Measurements from ENCODE around the gene RPS15.
"Not testable (repeated sequence)": the region's sequence is repeated elsewhere in the genome, so short reads cannot be mapped to it uniquely, and the experiment has no call there.

Gene RPS15

DNA sequence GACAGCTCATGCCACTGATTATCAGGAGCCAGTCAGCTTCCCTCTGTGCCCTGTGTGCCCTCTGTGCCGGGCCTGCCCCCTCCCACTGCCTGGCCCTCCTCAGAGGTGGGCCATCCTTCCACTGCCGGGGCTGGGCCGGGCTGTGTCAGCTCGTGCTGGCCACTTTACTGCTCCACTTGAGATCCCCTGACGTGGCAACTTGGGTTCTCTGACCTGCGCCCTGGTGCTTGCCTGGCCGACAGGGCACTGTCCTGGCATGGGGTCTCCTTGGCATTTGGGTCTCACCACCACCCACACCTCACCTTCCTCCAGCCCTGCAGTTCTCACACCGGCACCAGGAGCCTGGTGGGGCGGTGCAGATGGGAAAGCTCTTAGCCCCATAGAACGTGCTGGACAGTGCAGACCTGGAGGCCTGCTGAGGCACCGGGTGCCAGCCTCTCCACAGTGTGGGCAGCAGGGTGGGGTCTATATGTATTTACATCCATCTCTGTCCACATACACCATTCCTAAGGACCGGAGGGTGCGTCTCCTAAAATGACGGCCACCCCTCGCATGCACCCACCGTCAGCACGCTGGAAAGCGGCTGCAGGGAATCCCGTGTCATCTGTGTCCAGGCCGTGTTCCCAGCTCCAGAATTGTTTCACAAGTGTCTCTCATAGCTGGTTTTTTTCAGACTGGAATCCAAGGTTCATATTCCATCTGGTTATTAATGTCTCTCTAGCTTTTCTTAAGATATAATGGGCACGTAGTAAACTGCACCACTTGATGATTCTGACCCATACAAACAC, 19.1 kb upstream of the RPS15 start:
- in situ Hi-C loops (cut with MboI; ENCODE audit: low sequenced_read_pairs), result no loop called here

GRCh38 chr19:1420085-1420484, 18.1 kb upstream of the RPS15 start:
- in situ Hi-C loops (cut with MboI; ENCODE audit: low sequenced_read_pairs), result not testable (repeated sequence)

DNA sequence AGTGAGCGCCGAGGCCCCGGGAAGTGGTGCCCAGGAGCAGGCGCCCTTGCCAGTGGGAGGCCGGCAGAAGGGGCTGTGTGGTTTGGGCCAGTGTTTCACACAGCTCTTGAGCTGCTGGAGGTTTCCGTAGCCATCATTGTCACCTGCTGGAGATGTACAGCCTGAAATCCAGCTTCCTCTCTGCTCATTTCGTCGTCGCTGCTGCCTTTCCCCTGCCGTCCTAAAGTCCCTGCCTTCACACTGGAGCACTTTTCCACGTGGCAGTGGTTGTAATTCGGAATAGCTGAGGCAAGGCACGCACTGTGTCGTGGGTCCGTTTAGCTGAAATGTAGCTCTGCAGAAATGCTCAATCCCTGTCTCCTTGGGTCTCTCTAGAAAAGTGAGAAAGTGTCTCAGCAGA, 17.6 kb upstream of the RPS15 start:
- in situ Hi-C loops (cut with MboI; ENCODE audit: low sequenced_read_pairs), result no loop called here

DNA sequence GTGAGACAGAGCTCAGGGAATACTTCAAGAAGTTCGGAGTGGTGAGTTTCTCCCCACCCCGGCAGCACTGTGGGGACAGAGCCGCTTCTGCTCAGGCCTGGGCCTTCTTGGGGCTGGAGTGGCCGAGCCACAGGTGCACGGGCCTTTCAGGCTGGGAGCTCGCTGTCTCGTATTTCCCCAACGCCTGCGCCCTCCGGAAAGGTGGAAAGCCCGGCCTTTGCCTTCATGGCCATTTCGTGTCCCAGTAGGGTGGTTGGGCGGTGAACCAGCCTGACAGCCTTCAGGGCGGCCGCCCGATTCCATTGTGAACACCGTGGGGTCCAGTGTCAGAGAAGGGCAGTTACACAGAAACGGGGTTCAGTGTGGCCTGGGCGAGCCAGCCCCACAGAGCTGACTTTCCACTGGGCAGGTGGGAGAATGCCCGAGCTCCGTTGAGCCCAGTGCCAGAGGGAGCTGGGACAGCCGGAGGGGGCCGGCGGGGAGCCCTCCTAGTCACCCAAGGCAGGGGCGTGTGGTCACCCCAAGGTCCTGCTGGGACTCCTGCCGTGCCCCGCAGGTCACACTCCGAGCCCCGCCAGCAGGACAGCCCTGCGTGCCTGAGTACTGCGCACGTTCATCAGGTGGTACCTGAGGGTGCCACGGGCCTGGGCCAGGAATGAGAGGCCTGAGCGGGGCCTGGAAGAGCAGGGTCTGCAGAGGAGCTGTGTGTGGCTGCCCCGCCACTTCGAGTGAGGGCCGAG, 16.8 kb upstream of the RPS15 start:
- in situ Hi-C loops (cut with MboI; ENCODE audit: low sequenced_read_pairs), result no loop called here

GRCh38 chr19:1421958-1422305, 16.3 kb upstream of the RPS15 start:
- in situ Hi-C loops (cut with MboI; ENCODE audit: low sequenced_read_pairs), result no loop called here

GRCh38 chr19:1422360-1422759, 15.8 kb upstream of the RPS15 start:
- in situ Hi-C loops (cut with MboI; ENCODE audit: low sequenced_read_pairs), result no loop called here

- in situ Hi-C loops (cut with MboI; ENCODE audit: low sequenced_read_pairs), result no loop called here
These were observed 15.3 kb upstream of the RPS15 start for GRCh38 chr19:1422943-1423342.

GRCh38 chr19:1423436-1424191, 14.6 kb upstream of the RPS15 start:
- in situ Hi-C loops (cut with MboI; ENCODE audit: low sequenced_read_pairs), result no loop called here

DNA sequence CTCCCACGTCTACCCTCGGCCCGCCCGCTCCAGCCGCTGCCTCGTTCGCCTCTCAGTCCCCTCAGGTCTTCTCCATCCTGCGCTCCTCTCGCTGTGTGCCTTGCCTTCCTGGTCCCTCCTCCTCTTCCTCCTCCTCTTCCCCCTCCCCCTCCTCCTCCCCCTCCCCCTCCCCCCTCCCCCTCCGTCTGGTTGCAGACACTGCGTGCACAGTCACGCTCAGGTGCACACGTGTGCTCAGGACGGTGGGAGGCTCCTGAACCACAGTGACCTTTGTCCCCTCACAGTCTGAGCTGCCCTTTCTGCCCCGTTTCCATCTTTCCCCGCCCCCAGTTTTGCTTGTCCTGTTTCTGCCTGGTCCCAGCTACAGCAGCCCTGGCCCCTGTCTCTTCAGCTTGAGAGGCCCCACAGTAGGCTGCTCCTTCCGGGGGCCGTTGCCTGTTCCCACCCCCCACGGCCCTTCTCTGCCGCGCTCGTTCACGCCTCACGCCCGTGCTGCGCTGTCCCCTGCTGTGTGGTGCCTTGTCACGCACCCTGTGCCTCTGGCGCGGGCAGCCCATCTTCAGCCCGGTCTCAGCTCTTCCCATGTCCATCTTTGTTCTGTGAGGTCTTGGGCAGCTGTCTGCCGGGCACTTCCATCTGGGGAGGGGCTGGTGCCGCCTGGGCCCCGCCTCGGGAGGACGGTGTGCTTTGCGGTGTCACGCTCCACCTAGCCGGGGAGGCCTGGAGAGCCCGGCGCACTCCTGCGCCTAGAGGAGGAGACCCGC, 13.8 kb upstream of the RPS15 start:
- in situ Hi-C loops (cut with MboI; ENCODE audit: low sequenced_read_pairs), result no loop called here

DNA sequence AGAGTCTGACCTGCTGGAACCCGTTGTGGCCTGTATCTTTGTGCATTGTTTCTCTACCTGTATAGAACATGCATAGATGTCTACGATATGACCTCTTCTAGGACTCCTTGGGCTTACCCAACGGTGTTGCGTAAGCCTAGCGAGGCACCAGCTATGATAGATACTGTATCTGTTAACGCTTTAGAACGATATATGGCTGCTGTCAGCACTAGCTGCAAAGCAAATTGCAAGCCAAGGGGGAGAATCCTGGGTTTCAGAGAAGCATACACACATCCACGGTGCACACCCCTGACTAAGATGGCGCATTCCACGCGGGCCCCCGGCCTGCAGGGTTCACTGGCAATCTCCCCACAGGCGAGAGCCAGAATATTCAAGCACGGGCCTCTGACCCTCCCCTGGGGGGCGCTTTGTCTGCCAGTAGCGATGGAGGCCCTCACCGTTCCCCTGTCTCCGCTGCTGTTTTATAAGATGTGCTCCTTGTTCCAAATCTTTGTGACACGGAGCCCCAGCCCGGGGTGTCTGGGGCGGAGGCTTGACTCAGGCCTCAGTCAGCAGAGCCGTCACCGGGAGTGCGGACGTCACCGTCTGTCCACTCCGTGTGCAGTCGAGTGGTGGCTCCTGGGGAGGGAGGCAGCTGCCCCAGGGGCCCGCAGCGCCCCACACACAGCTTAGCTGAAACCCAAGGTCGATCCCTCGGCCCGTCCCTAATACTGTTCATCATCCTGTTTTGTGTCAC, 12.9 kb upstream of the RPS15 start:
- in situ Hi-C loops (cut with MboI; ENCODE audit: low sequenced_read_pairs), result no loop called here

DNA sequence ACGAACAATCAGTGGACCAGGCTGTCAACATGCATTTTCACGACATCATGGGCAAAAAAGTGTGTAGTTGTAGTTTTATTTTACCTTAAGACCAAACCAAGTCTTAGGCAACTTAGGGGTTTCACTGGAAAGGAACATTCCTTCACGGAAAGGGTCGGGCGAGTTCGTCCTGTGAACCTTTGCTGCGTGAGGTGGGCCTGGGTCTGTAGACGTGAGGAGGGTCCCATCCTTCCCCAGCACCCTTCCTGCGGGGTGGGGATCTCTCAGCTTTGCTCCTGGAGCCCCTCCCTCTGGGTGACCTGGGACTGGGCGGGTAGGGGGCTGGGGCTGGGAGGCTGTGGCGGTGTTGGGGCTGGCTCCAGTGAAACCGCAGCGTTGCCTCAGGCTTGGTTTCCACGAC, 12.3 kb upstream of the RPS15 start:
- in situ Hi-C loops (cut with MboI; ENCODE audit: low sequenced_read_pairs), result no loop called here

DNA sequence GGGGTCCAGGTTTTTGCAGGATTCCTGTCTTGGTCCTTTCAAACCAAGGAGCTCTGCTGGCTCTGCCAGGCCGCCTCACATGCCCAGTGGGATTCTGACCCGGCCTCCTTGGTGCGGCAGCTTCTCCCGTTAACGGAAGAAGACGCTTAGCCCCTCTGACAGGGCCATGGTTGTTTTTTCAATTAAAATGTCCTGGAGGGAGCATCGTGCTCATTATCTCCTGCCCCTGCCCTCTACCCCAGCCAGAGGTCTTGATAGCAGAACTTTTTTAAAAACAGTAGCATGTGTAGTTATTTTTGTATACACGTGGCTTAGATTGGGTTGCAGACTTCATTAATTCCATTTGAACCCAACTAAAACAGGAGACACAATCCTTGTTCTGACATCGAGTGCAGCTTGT, 11.5 kb upstream of the RPS15 start:
- in situ Hi-C loops (cut with MboI; ENCODE audit: low sequenced_read_pairs), result no loop called here

- in situ Hi-C loops (cut with MboI; ENCODE audit: low sequenced_read_pairs), result no loop called here
These were observed 10.8 kb upstream of the RPS15 start for GRCh38 chr19:1427221-1427920.

GRCh38 chr19:1428738-1429391, 9.3 kb upstream of the RPS15 start:
- in situ Hi-C loops (cut with MboI; ENCODE audit: low sequenced_read_pairs), result no loop called here

GRCh38 chr19:1429750-1430149, 8.4 kb upstream of the RPS15 start:
- in situ Hi-C loops (cut with MboI; ENCODE audit: low sequenced_read_pairs), result no loop called here

DNA sequence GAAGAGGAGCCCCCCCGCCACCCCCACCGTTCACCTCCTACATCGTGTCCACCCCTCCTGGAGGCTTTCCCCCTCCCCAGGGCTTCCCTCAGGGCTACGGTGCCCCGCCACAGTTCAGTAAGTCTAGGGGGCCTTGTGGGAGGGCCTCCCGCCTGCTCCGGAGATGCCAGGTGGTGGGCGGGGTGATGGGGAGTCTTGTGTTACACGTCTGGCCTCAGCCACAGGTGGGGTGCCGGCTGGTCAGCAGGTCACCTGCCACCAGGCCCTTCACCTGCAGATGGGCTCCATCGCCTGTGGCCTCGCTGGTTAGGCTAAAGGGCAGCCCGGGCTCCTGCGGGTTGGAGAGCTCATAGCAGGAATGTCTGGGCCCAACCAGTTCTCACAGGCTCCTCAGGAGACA, 8.0 kb upstream of the RPS15 start:
- in situ Hi-C loops (cut with MboI; ENCODE audit: low sequenced_read_pairs), result no loop called here

GRCh38 chr19:1431759-1432506, 6.3 kb upstream of the RPS15 start:
- in situ Hi-C loops (cut with MboI; ENCODE audit: low sequenced_read_pairs), result no loop called here

DNA sequence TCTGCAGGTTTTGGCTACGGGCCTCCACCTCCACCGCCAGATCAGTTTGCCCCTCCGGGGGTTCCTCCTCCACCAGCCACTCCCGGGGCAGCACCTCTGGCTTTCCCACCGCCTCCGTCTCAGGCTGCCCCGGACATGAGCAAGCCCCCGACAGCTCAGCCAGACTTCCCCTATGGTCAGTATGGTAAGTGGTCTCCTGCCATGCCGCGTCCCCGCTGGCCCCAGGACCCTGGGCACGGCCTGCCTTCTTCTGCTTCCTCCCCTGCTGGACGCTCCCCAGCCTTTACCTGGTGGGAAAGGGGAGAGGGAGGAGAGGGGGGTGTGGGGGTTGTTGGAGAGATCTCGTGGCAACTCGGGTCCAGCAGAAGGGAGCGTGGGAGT, 5.7 kb upstream of the RPS15 start:
- in situ Hi-C loops (cut with MboI; ENCODE audit: low sequenced_read_pairs), result no loop called here

Data from HL-60/S4 (cell line).